CD4-positive, alpha-beta T cell treated with Interleukin-15 for 4 hours (primary cell): ENCODE measurements around the gene FBXO44.

Experiments
- DNase-seq: peaks from one replicate; pipeline ENCODE4 v3.0.0-alpha.2; 2020; ENCODE audit warnings: low spot score

FBXO44 gene

GRCh38 chr1:11690397-11691301, 36.0 kb downstream of the FBXO44 start:
- DNase-seq = no peak

GRCh38 chr1:11691302-11691914, 36.7 kb downstream of the FBXO44 start, which contains the start of gene DRAXIN:
Gene DRAXIN, plus strand, starts transcription at chr1:11691710. Its CDS starts 14,549 bp downstream, at chr1:11706259.
- DNase-seq = no peak

- DNase-seq = no peak
Measured at GRCh38 chr1:11691928-11692711, 37.4 kb downstream of the FBXO44 start.

GRCh38 chr1:11693024-11693590, 38.4 kb downstream of the FBXO44 start:
- DNase-seq = peak; percentile 60

GRCh38 chr1:11693917-11694316, 39.2 kb downstream of the FBXO44 start:
- no peak for DNase-seq

GRCh38 chr1:11695861-11696260, 41.2 kb downstream of the FBXO44 start:
- no peak for DNase-seq

- no peak for DNase-seq
Measured at GRCh38 chr1:11697188-11697892, 42.7 kb downstream of the FBXO44 start.

GRCh38 chr1:11697893-11698210, 43.2 kb downstream of the FBXO44 start:
- no peak for DNase-seq

- no peak for DNase-seq
Measured at GRCh38 chr1:11700601-11701467, 46.2 kb downstream of the FBXO44 start.

- no peak for DNase-seq
Measured at GRCh38 chr1:11701551-11701961, 46.9 kb downstream of the FBXO44 start.

GRCh38 chr1:11701981-11702803, 47.5 kb downstream of the FBXO44 start:
- DNase-seq = no peak

GRCh38 chr1:11703357-11704193, 48.9 kb downstream of the FBXO44 start:
- DNase-seq = no peak

- DNase-seq = no peak
Measured at GRCh38 chr1:11704194-11704529, 49.5 kb downstream of the FBXO44 start.

- no peak for DNase-seq
Measured at GRCh38 chr1:11704691-11705475, 50.2 kb downstream of the FBXO44 start.

GRCh38 chr1:11705596-11705995, 50.9 kb downstream of the FBXO44 start:
- no peak for DNase-seq

- no peak for DNase-seq
Measured at GRCh38 chr1:11706292-11706691, 51.6 kb downstream of the FBXO44 start.

- DNase-seq = no peak
Measured at GRCh38 chr1:11707621-11708276, 53.1 kb downstream of the FBXO44 start.
